Stimulated activated naive CD8-positive, alpha-beta T cell treated with anti-CD3 and anti-CD28 coated beads, Interleukin-15, amount 100 ng/mL, for 72 hours (primary cell): ENCODE measurements around the gene PIK3CD.
A peak's percentile ranks its signal among the peaks of the same experiment; 100 is the strongest.
"Not testable (repeated sequence)": the region's sequence is repeated elsewhere in the genome, so short reads cannot be mapped to it uniquely, and the experiment has no call there.

Experiments used
- ATAC-seq: fragments of 150-1000 bp; cut with Tn5 transposase; 2 replicates; pipeline ENCODE4 v1.10.0; 2021; ENCODE audit warnings: mild to moderate bottlenecking, moderate library complexity
- DNase-seq, 2 donors: peaks; one replicate each; pipeline ENCODE4 v3.0.0; 2021 to 2022
- H3K27ac Mint-ChIP-seq, 2 donors: one replicate each; pipeline ENCODE4 v1.8.0; 2022; ENCODE audit warnings: mild to moderate bottlenecking in 2 of 2, mixed read lengths in 2 of 2, moderate library complexity in 2 of 2
- H3K27me3 Mint-ChIP-seq: one replicate; pipeline ENCODE4 v1.8.0; 2022; ENCODE audit warnings: mixed read lengths
- H3K4me1 Mint-ChIP-seq: one replicate; pipeline ENCODE4 v1.8.0; 2022; ENCODE audit warnings: mild to moderate bottlenecking, mixed read lengths
- H3K4me3 Mint-ChIP-seq, 2 donors: one replicate each; pipeline ENCODE4 v1.8.0; 2022; ENCODE audit warnings: mild to moderate bottlenecking in 2 of 2, mixed read lengths in 2 of 2, moderate library complexity in 1 of 2
- H3K9me3 Mint-ChIP-seq, 2 donors: one replicate each; pipeline ENCODE4 v1.8.0; 2022; ENCODE audit warnings: mixed read lengths in 2 of 2

Gene PIK3CD

GRCh38 chr1:9736241-9736640 lies 84.7 kb downstream of the PIK3CD start:
- DNase-seq (no peak), ATAC-seq (no peak)
- H3K4me1 Mint-ChIP-seq = peaks cover 53% of the 10 kb centered on the region
- no peaks in the 10 kb centered on the region for H3K27me3 Mint-ChIP-seq
- no peak overlapping the region for H3K4me3 Mint-ChIP-seq
- no peaks in the 10 kb centered on the region for H3K9me3 Mint-ChIP-seq
- peak overlapping the region in 1 of 2 donors; percentile 79 for H3K27ac Mint-ChIP-seq

GRCh38 chr1:9737057-9737456 lies 85.5 kb downstream of the PIK3CD start:
- DNase-seq (no peak), ATAC-seq (no peak)
- Mint-ChIP-seq H3K9me3 (no peaks in the 10 kb centered on the region), H3K27me3 (no peaks in the 10 kb centered on the region), H3K4me3 (no peak overlapping the region), H3K4me1 (peaks cover 45% of the 10 kb centered on the region), H3K27ac (peak overlapping the region in 1 of 2 donors; percentile 56)

GRCh38 chr1:9737671-9738070 lies 86.1 kb downstream of the PIK3CD start:
- DNase-seq = no peak
- H3K27ac Mint-ChIP-seq = peak overlapping the region in 1 of 2 donors; percentile 61
- H3K27me3 Mint-ChIP-seq = no peaks in the 10 kb centered on the region
- H3K9me3 Mint-ChIP-seq = no peaks in the 10 kb centered on the region
- peak overlapping the region in 1 of 2 donors; percentile 10 for H3K4me3 Mint-ChIP-seq
- no peak for ATAC-seq
- H3K4me1 Mint-ChIP-seq = peaks cover 38% of the 10 kb centered on the region

GRCh38 chr1:9744106-9744799 lies 92.7 kb downstream of the PIK3CD start:
- H3K4me3 Mint-ChIP-seq = no peak overlapping the region
- ATAC-seq (no peak), DNase-seq (no peak)
- no peak overlapping the region for H3K27ac Mint-ChIP-seq
- H3K27me3 Mint-ChIP-seq = no peaks in the 10 kb centered on the region
- no peaks in the 10 kb centered on the region for H3K4me1 Mint-ChIP-seq
- H3K9me3 Mint-ChIP-seq = no peaks in the 10 kb centered on the region

- no peaks in the 10 kb centered on the region for H3K4me1 Mint-ChIP-seq
- no peak overlapping the region for H3K27ac Mint-ChIP-seq
- DNase-seq (no peak), ATAC-seq (no peak)
- H3K27me3 Mint-ChIP-seq = no peaks in the 10 kb centered on the region
- no peak overlapping the region for H3K4me3 Mint-ChIP-seq
- no peaks in the 10 kb centered on the region for H3K9me3 Mint-ChIP-seq
Observed at GRCh38 chr1:9746211-9746610, 94.7 kb downstream of the PIK3CD start.

GRCh38 chr1:9746651-9747050 lies 95.1 kb downstream of the PIK3CD start:
- Mint-ChIP-seq H3K4me1 (no peaks in the 10 kb centered on the region), H3K27ac (no peak overlapping the region), H3K4me3 (no peak overlapping the region), H3K27me3 (no peaks in the 10 kb centered on the region), H3K9me3 (no peaks in the 10 kb centered on the region)
- no peak for ATAC-seq
- DNase-seq = no peak

GRCh38 chr1:9748391-9748790 lies 96.9 kb downstream of the PIK3CD start:
- H3K27me3 Mint-ChIP-seq, H3K27ac Mint-ChIP-seq, DNase-seq, H3K4me1 Mint-ChIP-seq, H3K9me3 Mint-ChIP-seq, H3K4me3 Mint-ChIP-seq, ATAC-seq: not testable (repeated sequence)

GRCh38 chr1:9749361-9749760 lies 97.8 kb downstream of the PIK3CD start:
- no peaks in the 10 kb centered on the region for H3K27me3 Mint-ChIP-seq
- H3K4me1 Mint-ChIP-seq = peaks cover 6% of the 10 kb centered on the region
- no peak for ATAC-seq
- H3K9me3 Mint-ChIP-seq = no peaks in the 10 kb centered on the region
- DNase-seq = no peak
- H3K4me3 Mint-ChIP-seq = no peak overlapping the region
- H3K27ac Mint-ChIP-seq = no peak overlapping the region

GRCh38 chr1:9751971-9752370 lies 100.4 kb downstream of the PIK3CD start:
- Mint-ChIP-seq H3K27me3 (no peaks in the 10 kb centered on the region), H3K4me1 (peaks cover 6% of the 10 kb centered on the region), H3K27ac (no peak overlapping the region), H3K9me3 (no peaks in the 10 kb centered on the region), H3K4me3 (no peak overlapping the region)
- DNase-seq (no peak), ATAC-seq (no peak)

- H3K27me3 Mint-ChIP-seq = no peaks in the 10 kb centered on the region
- ATAC-seq = no peak
- no peaks in the 10 kb centered on the region for H3K9me3 Mint-ChIP-seq
- peaks cover 6% of the 10 kb centered on the region for H3K4me1 Mint-ChIP-seq
- H3K4me3 Mint-ChIP-seq = no peak overlapping the region
- no peak for DNase-seq
- H3K27ac Mint-ChIP-seq = no peak overlapping the region
Observed at GRCh38 chr1:9753121-9753531, 101.6 kb downstream of the PIK3CD start.

GRCh38 chr1:9755441-9755995 lies 104.0 kb downstream of the PIK3CD start:
- ATAC-seq (no peak), DNase-seq (no peak)
- Mint-ChIP-seq H3K27ac (no peak overlapping the region), H3K4me3 (no peak overlapping the region), H3K9me3 (no peaks in the 10 kb centered on the region), H3K27me3 (no peaks in the 10 kb centered on the region), H3K4me1 (peaks cover 6% of the 10 kb centered on the region)

- peak overlapping the region in 1 of 2 donors; percentile 52 for H3K27ac Mint-ChIP-seq
- DNase-seq (no peak), ATAC-seq (no peak)
- peaks cover under 1% of the 10 kb centered on the region for H3K4me1 Mint-ChIP-seq
- H3K9me3 Mint-ChIP-seq = no peaks in the 10 kb centered on the region
- H3K27me3 Mint-ChIP-seq = no peaks in the 10 kb centered on the region
- no peak overlapping the region for H3K4me3 Mint-ChIP-seq
Observed at GRCh38 chr1:9758559-9759121, 107.1 kb downstream of the PIK3CD start.

- no peak overlapping the region for H3K27ac Mint-ChIP-seq
- DNase-seq (no peak), ATAC-seq (no peak)
- H3K4me3 Mint-ChIP-seq = no peak overlapping the region
- peaks cover 10% of the 10 kb centered on the region for H3K4me1 Mint-ChIP-seq
- no peaks in the 10 kb centered on the region for H3K27me3 Mint-ChIP-seq
- H3K9me3 Mint-ChIP-seq = no peaks in the 10 kb centered on the region
Observed at GRCh38 chr1:9759939-9760338, 108.4 kb downstream of the PIK3CD start.

- no peaks in the 10 kb centered on the region for H3K27me3 Mint-ChIP-seq
- no peak overlapping the region for H3K27ac Mint-ChIP-seq
- H3K4me3 Mint-ChIP-seq = no peak overlapping the region
- H3K4me1 Mint-ChIP-seq = peaks cover 11% of the 10 kb centered on the region
- no peaks in the 10 kb centered on the region for H3K9me3 Mint-ChIP-seq
- no peak for ATAC-seq
- no peak for DNase-seq
Observed at GRCh38 chr1:9760824-9761223, 109.3 kb downstream of the PIK3CD start.

- DNase-seq = no peak
- no peak overlapping the region for H3K4me3 Mint-ChIP-seq
- ATAC-seq = no peak
- H3K27me3 Mint-ChIP-seq = no peaks in the 10 kb centered on the region
- no peaks in the 10 kb centered on the region for H3K9me3 Mint-ChIP-seq
- no peak overlapping the region for H3K27ac Mint-ChIP-seq
- peaks cover 11% of the 10 kb centered on the region for H3K4me1 Mint-ChIP-seq
Observed at GRCh38 chr1:9761855-9762254, 110.3 kb downstream of the PIK3CD start.

GRCh38 chr1:9762446-9762845 lies 110.9 kb downstream of the PIK3CD start:
- H3K9me3 Mint-ChIP-seq, ATAC-seq, H3K4me3 Mint-ChIP-seq, H3K27me3 Mint-ChIP-seq, DNase-seq: not testable (repeated sequence)
- Mint-ChIP-seq H3K27ac (peak overlapping the region in 1 of 2 donors; percentile 54), H3K4me1 (peaks cover 11% of the 10 kb centered on the region)
